ENCODE results near the gene IRX1. TPM values are rescaled to one million over a fixed set of nuclear protein-coding genes. Genes with fewer than 3 reads are reported as not detected.

IRX1 gene
- total RNA-seq, 1 donor from 2014 or later: 14.4 TPM

- DNase-seq: no peak
These were observed 4.8 kb downstream of the IRX1 start for GRCh38 chr5:3600106-3601060.

GRCh38 chr5:3601061-3601710 is 5.6 kb downstream of the IRX1 start:
- DNase-seq: no peak

- no peak for DNase-seq
These were observed 6.5 kb downstream of the IRX1 start for GRCh38 chr5:3601911-3602782.

- DNase-seq: no peak
These were observed 7.3 kb downstream of the IRX1 start for GRCh38 chr5:3602785-3603502.

- no peak for DNase-seq
These were observed 8.9 kb downstream of the IRX1 start for GRCh38 chr5:3604501-3604900.

GRCh38 chr5:3605298-3606010 is 9.8 kb downstream of the IRX1 start:
- DNase-seq: no peak

- DNase-seq: no peak
These were observed 10.6 kb downstream of the IRX1 start for GRCh38 chr5:3606121-3606831.

GRCh38 chr5:3607541-3608181 is 12.0 kb downstream of the IRX1 start:
- peak; percentile 55 for DNase-seq

- DNase-seq: no peak
These were observed 13.6 kb downstream of the IRX1 start for GRCh38 chr5:3609120-3609681.

GRCh38 chr5:3612591-3613042 is 17.0 kb downstream of the IRX1 start:
- DNase-seq: no peak

- DNase-seq: no peak
These were observed 18.1 kb downstream of the IRX1 start for GRCh38 chr5:3613726-3614125.

GRCh38 chr5:3615217-3615616 is 19.6 kb downstream of the IRX1 start:
- DNase-seq: no peak

- no peak for DNase-seq
These were observed 20.2 kb downstream of the IRX1 start for GRCh38 chr5:3615829-3616228.

GRCh38 chr5:3619579-3619978 is 23.9 kb downstream of the IRX1 start:
- no peak for DNase-seq

GRCh38 chr5:3622961-3623360 is 27.3 kb downstream of the IRX1 start:
- no peak for DNase-seq

- DNase-seq: no peak
These were observed 30.0 kb downstream of the IRX1 start for GRCh38 chr5:3625626-3626025.

GRCh38 chr5:3634061-3634460 is 38.4 kb downstream of the IRX1 start:
- DNase-seq: no peak

- no peak for DNase-seq
These were observed 43.5 kb downstream of the IRX1 start for GRCh38 chr5:3639175-3639574.

GRCh38 chr5:3642231-3642630 is 46.6 kb downstream of the IRX1 start:
- no peak for DNase-seq

GRCh38 chr5:3650320-3650719 is 54.7 kb downstream of the IRX1 start:
- DNase-seq: no peak
